OCI-LY7 (cell line): Measurements from ENCODE around the gene ADGRL4.

ENCODE experiments used
- CTCF ChIP-seq: fragments of 200-600 bp; sonication (generic); conservative IDR thresholded peaks from 2 replicates; pipeline ENCODE4 v1.5.1; 2014; ENCODE audit warnings: mild to moderate bottlenecking, antibody characterized with exemption, low read length, moderate library complexity, mixed read lengths
- EZH2phosphoT487 ChIP-seq: fragments of 200-600 bp; sonication (generic); IDR thresholded peaks from 2 replicates; pipeline ENCODE4 v1.6.1; 2018; ENCODE audit warnings: low read depth, borderline replicate concordance, mild to moderate bottlenecking, mixed run types, antibody characterized with exemption, low read length, moderate library complexity, mixed read lengths

GRCh38 chr1:78884685-78885452 lies 121.7 kb downstream of the ADGRL4 start:
- no peak for TF ChIP-seq CTCF
- TF ChIP-seq EZH2phosphoT487 = no peak
